ENCODE measurements around the gene RPL27A.

DNA sequence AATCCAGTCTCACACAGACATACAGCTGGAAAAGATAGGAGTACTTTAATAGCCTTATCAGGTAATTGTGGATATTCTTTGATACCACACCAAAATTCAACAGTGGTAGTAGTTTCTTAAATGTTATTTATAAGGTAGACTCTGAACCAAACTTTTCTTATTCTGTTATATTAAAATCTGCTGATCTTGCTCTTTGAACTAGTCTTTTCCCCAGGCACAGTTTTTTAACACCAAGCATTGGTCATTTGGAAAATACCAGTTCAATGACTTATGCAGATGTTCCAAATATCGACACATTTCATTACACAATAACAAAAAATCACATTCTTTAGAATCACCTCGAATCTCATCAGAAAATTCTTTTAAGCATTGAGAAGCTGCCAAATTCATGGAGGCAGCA, 7.7 kb upstream of the RPL27A start:
- no peak for TF ChIP-seq CTCF (IDR thresholded peaks at IDR 0.05; ENCODE audit: low read depth, low read length)
- TF ChIP-seq EZH2phosphoT487 (IDR thresholded peaks at IDR 0.05; ENCODE audit: low read depth): no peak

Measured in OCI-LY3 (cell line).